Lower leg skin (tissue), 4 donors: ENCODE measurements around the gene SLC22A3. TPM values are rescaled to one million over a fixed set of nuclear protein-coding genes. Genes with fewer than 3 reads are reported as not detected.

Experiments
- DNase-seq, 2 donors: peaks; one replicate each; pipeline ENCODE4 v3.0.0-alpha.2; 2019; ENCODE audit warnings: low spot score in 2 of 2
- H3K4me3 ChIP-seq: fragments of 200-600 bp; sonication (generic); 2 replicates; pipeline ENCODE4 v1.5.1; 2017; ENCODE audit warnings: mild to moderate bottlenecking, low read depth; ENCODE audit not compliant: poor library complexity, severe bottlenecking
- POLR2A ChIP-seq, 2 donors: fragments of 450-650 bp; IDR thresholded peaks; one replicate each; pipeline ENCODE4 v1.6.1; 2016 to 2017; ENCODE audit warnings: antibody characterized with exemption in 2 of 2, mild to moderate bottlenecking in 1 of 2, moderate library complexity in 1 of 2
- WGBS, 2 donors: methylation state at CpG; one replicate each; pipeline ENCODE4 v1.1.5; 2018; 5-methylcytosine and 5-hydroxymethylcytosine counted together
- intact Hi-C: fragments of 100-400 bp; cut with DNase I; formaldehyde crosslinking; loops from one replicate; pipeline ENCODE4 v1.15.0; 2023; ENCODE audit warnings: low total_unique reads
- total RNA-seq, 4 donors: library from RNA; depleted of rRNA; stranded (reverse); fragments of >200 nt; gene quantifications; one replicate each; pipeline ENCODE4 v1.1.0, GENCODE V29; 2016
- TF ChIP-seq, protein P1 (sequence below), 3 donors: fragments of 450-650 bp; IDR thresholded peaks; one replicate each; pipeline ENCODE4 v1.5.1; 2016; ENCODE audit warnings: antibody characterized with exemption in 3 of 3, mild to moderate bottlenecking in 3 of 3, moderate library complexity in 2 of 3

The SLC22A3 gene
- total RNA-seq, 4 donors from 2014 or later = 10.4 to 15.7 (median 12.3) TPM

DNA sequence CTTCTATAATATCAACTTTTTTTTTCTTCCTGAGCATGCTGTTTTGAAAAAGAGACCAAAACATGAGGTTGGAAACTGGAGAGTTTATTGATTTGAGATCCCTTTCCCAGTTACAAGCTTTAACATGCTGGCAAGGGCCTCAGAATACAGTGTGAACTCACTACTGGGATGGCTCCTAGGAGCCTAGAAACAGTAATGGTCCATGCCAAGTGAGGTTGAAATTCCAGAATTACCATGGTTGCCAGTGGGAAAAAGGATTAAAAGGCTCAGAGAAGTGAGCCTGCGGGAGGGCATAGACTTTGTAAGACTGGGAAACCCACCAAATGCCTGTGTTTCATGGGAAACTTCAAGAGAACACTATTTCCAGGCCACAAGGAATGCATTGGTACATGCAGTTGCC lies 28.9 kb upstream of the SLC22A3 start:
- no peak for DNase-seq
- intact Hi-C loops = no loop called here
- H3K4me3 ChIP-seq = no peak overlapping the region
- WGBS, 2 donors = 93 to 95% methylated on average over 1 of the region's 1 CpG
- TF ChIP-seq, protein P1, sequence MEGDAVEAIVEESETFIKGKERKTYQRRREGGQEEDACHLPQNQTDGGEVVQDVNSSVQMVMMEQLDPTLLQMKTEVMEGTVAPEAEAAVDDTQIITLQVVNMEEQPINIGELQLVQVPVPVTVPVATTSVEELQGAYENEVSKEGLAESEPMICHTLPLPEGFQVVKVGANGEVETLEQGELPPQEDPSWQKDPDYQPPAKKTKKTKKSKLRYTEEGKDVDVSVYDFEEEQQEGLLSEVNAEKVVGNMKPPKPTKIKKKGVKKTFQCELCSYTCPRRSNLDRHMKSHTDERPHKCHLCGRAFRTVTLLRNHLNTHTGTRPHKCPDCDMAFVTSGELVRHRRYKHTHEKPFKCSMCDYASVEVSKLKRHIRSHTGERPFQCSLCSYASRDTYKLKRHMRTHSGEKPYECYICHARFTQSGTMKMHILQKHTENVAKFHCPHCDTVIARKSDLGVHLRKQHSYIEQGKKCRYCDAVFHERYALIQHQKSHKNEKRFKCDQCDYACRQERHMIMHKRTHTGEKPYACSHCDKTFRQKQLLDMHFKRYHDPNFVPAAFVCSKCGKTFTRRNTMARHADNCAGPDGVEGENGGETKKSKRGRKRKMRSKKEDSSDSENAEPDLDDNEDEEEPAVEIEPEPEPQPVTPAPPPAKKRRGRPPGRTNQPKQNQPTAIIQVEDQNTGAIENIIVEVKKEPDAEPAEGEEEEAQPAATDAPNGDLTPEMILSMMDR (IDR thresholded peaks at IDR 0.05) = no peak
- TF ChIP-seq POLR2A (IDR thresholded peaks at IDR 0.05) = no peak

DNA sequence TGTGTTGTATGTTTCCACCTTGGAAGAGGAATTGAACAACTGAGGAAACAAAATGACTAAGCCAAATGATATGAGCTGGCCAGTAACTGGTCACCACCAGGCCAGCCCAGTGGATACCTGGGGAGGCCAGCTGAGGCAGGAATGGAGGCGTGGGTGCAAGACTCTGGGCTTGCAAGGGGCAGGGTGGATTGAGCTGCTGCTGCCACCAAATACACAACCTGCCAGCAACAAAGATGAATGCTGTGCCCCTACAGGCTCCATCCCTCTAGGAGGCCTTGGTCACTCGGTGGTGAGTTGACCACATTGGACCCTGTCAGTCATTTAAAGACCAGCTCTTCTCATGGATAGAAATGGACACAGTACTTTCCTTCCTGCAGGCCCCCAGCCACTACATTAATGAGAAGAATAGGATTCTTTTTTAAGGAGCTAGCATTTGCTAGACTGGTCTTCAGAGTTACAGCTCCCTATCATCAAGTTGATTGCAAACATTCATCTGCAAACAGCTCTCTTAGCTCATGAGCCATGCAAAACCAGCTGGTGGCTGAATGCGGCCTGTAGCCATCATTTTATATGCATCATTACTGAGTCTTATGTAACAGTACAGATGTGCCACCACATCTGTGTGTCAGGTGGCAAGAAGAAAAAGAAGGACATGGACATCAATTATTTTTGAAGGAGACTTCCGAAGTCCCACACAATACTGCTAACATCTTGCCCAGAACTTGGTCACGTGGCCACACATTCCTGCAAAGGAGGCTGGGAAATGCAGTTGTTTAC lies 26.3 kb upstream of the SLC22A3 start:
- DNase-seq = no peak
- intact Hi-C loops = no loop called here
- no peak overlapping the region for H3K4me3 ChIP-seq
- 78 to 83% methylated on average over 5 of the region's 5 CpGs for WGBS, 2 donors
- no peak for TF ChIP-seq POLR2A (IDR thresholded peaks at IDR 0.05)
- TF ChIP-seq, protein P1 (IDR thresholded peaks at IDR 0.05) = no peak

DNA sequence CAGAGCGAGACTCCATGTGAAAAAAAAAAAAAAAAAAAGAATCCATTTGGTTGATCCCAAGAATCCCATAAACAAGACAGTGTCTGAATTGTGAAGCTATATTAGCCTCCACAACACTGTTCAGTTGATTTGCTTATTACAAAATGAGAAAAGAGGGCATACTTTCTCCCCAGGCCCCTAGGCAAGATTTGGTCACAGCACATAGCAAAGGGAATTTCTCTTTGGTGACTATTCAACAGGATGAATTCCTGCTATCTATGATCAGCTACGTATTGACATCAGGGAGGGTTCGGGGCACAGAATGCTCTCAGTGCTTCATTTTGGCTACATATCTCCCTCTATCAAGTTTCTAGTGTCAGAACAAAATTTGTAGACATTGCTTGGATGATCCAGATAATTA lies 20.2 kb upstream of the SLC22A3 start:
- intact Hi-C loops = no loop called here
- H3K4me3 ChIP-seq = no peak overlapping the region
- 79 to 83% methylated on average over 3 of the region's 3 CpGs for WGBS, 2 donors
- no peak for DNase-seq
- TF ChIP-seq, protein P1 (IDR thresholded peaks at IDR 0.05) = no peak
- no peak for TF ChIP-seq POLR2A (IDR thresholded peaks at IDR 0.05)

DNA sequence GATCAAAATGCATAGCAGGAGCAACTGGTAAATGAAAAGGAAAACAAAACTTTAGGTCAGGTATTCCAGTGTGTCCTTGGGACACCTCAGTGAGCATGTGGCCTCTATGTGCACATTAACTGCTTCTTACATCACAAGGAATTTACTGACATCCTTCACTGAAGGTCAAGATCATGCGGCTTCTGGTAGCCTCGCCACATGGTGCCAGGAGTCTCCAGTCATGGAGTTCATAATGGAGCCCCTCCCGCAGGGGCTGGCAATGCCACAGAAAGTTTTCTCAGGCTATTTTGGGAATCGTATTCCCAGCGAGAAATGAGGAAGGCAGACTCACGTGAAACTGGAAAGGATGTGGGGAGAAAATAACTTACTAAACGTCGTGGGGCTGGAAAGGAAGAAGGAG lies 19.7 kb upstream of the SLC22A3 start:
- TF ChIP-seq POLR2A (IDR thresholded peaks at IDR 0.05) = no peak
- TF ChIP-seq, protein P1 (IDR thresholded peaks at IDR 0.05) = no peak
- WGBS, 2 donors = 51 to 60% methylated on average over 8 of the region's 8 CpGs
- no peak for DNase-seq
- H3K4me3 ChIP-seq = no peak overlapping the region
- intact Hi-C loops = no loop called here

DNA sequence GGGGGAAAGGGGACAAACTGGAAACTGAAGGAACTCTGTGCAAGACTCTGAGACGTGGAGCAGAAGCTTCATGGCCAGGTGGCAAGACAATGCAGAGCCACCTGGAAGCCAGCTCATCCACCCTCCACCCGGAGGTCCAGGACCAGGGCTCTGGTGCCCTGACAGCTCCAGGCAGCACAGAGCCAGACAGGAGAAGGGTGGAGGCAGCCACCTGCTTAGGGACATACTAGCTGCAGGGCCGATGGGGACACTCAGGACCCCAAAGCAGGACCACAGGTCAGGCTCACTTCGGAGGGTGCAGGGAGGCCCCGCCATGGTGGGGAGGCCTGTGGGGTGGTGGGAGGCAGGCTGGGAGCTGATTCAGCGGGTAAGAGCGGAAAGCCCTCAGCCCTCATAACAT lies 19.0 kb upstream of the SLC22A3 start:
- intact Hi-C loops = no loop called here
- 79 to 92% methylated on average over 6 to 7 of the region's 7 CpGs for WGBS, 2 donors
- no peak for TF ChIP-seq POLR2A (IDR thresholded peaks at IDR 0.05)
- TF ChIP-seq, protein P1 (IDR thresholded peaks at IDR 0.05) = no peak
- no peak for DNase-seq
- no peak overlapping the region for H3K4me3 ChIP-seq

DNA sequence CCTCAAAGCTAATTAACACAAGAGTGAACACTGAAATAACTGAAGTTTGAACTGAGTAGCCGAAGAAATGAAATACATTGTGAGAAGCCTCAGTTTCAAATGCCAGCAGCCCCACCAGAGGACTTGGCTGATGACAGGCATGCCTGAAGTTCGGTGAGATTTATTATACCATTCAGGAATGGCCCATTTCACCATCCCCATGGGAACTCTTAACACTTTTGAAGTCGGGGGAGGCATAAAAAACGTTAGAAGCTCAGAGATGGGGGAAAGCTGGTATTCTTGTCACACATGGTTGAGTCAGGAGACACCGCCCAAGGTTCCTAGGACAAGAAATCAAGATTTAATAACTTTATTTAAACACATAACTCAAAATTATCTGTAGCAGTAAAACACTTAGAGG lies 17.6 kb upstream of the SLC22A3 start:
- TF ChIP-seq POLR2A (IDR thresholded peaks at IDR 0.05) = no peak
- TF ChIP-seq, protein P1 (IDR thresholded peaks at IDR 0.05) = no peak
- DNase-seq = no peak
- intact Hi-C loops = no loop called here
- H3K4me3 ChIP-seq = no peak overlapping the region
- 47 to 56% methylated on average over 5 of the region's 5 CpGs for WGBS, 2 donors
